Measurements from ENCODE around the gene FER.
A peak's percentile ranks its signal among the peaks of the same experiment; 100 is the strongest.

GRCh38 chr5:109141222-109142200 is 393.8 kb downstream of the FER start:
- TF ChIP-seq, protein P1, sequence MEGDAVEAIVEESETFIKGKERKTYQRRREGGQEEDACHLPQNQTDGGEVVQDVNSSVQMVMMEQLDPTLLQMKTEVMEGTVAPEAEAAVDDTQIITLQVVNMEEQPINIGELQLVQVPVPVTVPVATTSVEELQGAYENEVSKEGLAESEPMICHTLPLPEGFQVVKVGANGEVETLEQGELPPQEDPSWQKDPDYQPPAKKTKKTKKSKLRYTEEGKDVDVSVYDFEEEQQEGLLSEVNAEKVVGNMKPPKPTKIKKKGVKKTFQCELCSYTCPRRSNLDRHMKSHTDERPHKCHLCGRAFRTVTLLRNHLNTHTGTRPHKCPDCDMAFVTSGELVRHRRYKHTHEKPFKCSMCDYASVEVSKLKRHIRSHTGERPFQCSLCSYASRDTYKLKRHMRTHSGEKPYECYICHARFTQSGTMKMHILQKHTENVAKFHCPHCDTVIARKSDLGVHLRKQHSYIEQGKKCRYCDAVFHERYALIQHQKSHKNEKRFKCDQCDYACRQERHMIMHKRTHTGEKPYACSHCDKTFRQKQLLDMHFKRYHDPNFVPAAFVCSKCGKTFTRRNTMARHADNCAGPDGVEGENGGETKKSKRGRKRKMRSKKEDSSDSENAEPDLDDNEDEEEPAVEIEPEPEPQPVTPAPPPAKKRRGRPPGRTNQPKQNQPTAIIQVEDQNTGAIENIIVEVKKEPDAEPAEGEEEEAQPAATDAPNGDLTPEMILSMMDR (conservative IDR thresholded peaks at IDR 0.05; ENCODE audit: low read depth, low read length) = peak; percentile 28; the same call in 1 of the 2 replicates
- no peak for TF ChIP-seq EZH2 (IDR thresholded peaks at IDR 0.05; ENCODE audit: low read length, unreplicated experiment)
